Mononuclear cell (primary cell): ENCODE data around the gene TMEM17. TPM values are rescaled to one million over a fixed set of nuclear protein-coding genes. Genes with fewer than 3 reads are reported as not detected.

ENCODE experiments used
- H3K27me3 ChIP-seq: 2 replicates; pipeline ENCODE4 v1.6.0; 2011; ENCODE audit warnings: low read length, control low read depth; ENCODE audit not compliant: insufficient read depth
- H3K4me1 ChIP-seq: 2 replicates; pipeline ENCODE4 v1.5.1; 2011; ENCODE audit warnings: mild to moderate bottlenecking, low read length, control low read depth; ENCODE audit not compliant: insufficient read depth
- H3K4me3 ChIP-seq: 2 replicates; pipeline ENCODE4 v1.5.1; 2011; ENCODE audit warnings: mild to moderate bottlenecking, low read length, moderate library complexity
- H3K9me3 ChIP-seq: 2 replicates; pipeline ENCODE4 v1.5.1; 2011; ENCODE audit warnings: low read depth, mild to moderate bottlenecking, control low read depth, low read length
- total RNA-seq: library from RNA; depleted of rRNA; stranded (reverse); fragments of >200 nt; gene quantifications from one replicate; pipeline ENCODE4 v1.2.3, GENCODE V29; 2012

The TMEM17 gene
- total RNA-seq, 1 donor, result 0.21 TPM

DNA sequence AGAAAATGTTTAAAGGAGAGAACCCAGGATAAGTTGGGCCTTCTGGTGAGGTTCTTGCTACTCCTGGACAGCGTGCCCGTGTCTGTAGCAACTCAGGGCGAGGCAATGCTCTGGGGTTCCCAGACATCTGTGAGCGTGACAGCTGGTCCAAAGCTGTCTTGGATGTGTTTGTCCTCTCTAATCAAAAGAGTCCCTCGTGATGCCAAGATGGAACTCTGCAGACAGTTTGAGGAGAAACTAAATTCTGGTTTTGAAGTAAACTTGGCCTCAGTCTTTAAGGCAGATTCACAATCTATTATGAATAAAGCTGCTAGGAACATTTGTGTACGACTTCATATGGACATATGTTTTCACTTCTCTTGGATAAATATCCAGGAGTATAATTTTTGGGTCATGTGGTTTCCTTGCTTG lies 47.3 kb downstream of the TMEM17 start:
- no peaks in the 10 kb centered on the region for H3K9me3 ChIP-seq
- H3K4me1 ChIP-seq, result peaks cover 9% of the 10 kb centered on the region
- no peak overlapping the region for H3K4me3 ChIP-seq
- H3K27me3 ChIP-seq, result no peaks in the 10 kb centered on the region

- Histone ChIP-seq H3K4me1 (peaks cover 9% of the 10 kb centered on the region), H3K4me3 (no peak overlapping the region), H3K9me3 (no peaks in the 10 kb centered on the region), H3K27me3 (no peaks in the 10 kb centered on the region)
Measured at GRCh38 chr2:62458206-62458641, 47.8 kb downstream of the TMEM17 start.

GRCh38 chr2:62457556-62457955 lies 48.4 kb downstream of the TMEM17 start:
- no peak overlapping the region for H3K4me3 ChIP-seq
- peaks cover 9% of the 10 kb centered on the region for H3K4me1 ChIP-seq
- no peaks in the 10 kb centered on the region for H3K27me3 ChIP-seq
- no peaks in the 10 kb centered on the region for H3K9me3 ChIP-seq

DNA sequence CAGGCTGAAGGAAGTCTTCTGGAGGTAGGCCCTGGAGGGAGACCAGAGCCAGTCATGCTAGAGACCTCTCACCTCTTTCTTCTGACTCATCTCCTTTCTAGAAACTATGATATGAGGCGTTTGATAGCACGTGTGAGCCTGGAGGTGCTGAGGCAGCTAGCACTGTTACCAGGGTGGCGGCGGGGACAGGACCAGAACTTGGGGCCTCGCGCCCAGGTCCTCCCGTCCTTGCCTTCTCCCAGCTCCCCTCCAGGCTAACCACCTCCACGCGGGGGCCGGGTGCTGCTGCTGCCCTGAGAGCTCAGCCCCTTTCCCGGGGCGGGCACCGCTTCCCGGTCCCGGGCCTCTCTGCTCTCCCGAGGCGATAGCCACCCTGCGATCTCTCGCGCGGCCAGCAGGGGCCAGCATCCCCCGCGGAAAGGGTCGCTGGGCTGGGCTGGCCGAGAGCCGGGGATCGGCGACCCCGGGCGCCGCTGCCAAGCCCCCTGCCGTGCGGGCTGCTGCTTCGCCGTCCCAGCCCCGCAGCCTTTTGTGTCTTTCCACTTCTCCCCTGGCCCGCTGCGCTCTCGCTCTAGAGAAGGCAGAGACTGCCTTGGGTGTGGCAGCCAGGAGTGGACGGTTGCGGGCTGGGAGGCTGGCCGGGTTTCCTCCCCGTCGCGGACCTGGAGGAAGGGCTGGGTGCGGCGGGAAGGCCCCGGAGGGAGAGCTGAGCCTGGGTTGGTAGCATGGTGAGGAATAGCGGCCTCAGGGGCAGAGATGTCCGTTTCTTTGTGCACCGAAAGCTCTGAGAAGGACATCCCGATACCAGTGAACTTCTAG lies 49.1 kb downstream of the TMEM17 start:
- H3K9me3 ChIP-seq, result no peaks in the 10 kb centered on the region
- H3K27me3 ChIP-seq, result no peaks in the 10 kb centered on the region
- H3K4me3 ChIP-seq, result peak overlapping the region; percentile 36
- H3K4me1 ChIP-seq, result peaks cover 9% of the 10 kb centered on the region

- H3K9me3 ChIP-seq, result no peaks in the 10 kb centered on the region
- H3K4me1 ChIP-seq, result peaks cover 9% of the 10 kb centered on the region
- H3K4me3 ChIP-seq, result no peak overlapping the region
- H3K27me3 ChIP-seq, result no peaks in the 10 kb centered on the region
Measured at GRCh38 chr2:62455957-62456692, 49.9 kb downstream of the TMEM17 start.

DNA sequence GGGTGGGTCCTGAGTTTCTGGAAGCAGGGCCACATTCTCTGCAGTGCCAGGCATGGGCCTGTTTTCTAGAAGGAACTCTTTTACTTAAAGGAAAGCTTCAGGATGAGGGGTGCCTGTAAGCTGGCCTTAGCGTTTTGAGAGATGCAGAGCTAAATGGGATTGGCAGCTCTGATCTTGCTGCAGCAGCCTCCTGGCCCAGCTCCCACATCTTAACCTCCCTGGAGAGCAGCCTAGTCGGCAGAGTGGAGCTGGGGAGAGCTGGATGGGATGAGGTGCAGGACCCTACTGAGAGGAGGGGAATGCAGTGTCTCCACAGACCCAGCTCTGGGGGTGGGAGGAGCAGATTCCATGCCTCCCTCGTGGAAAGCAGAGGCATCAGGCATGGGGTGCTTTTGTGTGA lies 52.0 kb downstream of the TMEM17 start:
- Histone ChIP-seq H3K9me3 (no peaks in the 10 kb centered on the region), H3K4me3 (no peak overlapping the region), H3K27me3 (no peaks in the 10 kb centered on the region), H3K4me1 (peaks cover 9% of the 10 kb centered on the region)

- H3K27me3 ChIP-seq, result no peaks in the 10 kb centered on the region
- H3K4me1 ChIP-seq, result peaks cover 9% of the 10 kb centered on the region
- H3K9me3 ChIP-seq, result no peaks in the 10 kb centered on the region
- no peak overlapping the region for H3K4me3 ChIP-seq
Measured at GRCh38 chr2:62452701-62453454, 53.1 kb downstream of the TMEM17 start.

GRCh38 chr2:62450716-62451191 lies 55.2 kb downstream of the TMEM17 start:
- Histone ChIP-seq H3K27me3 (no peaks in the 10 kb centered on the region), H3K9me3 (no peaks in the 10 kb centered on the region), H3K4me3 (no peak overlapping the region), H3K4me1 (no peaks in the 10 kb centered on the region)

Other genes with a start within 250 kb of the TMEM17 start
- gene EHBP1, start 199.5 kb upstream of the TMEM17 start, total RNA-seq, result 31.6 TPM